Vagina (tissue), 2 donors: ENCODE results near the gene ACSL6. TPM values are rescaled to one million over a fixed set of nuclear protein-coding genes. Genes with fewer than 3 reads are reported as not detected.

Source experiments
- DNase-seq, 2 donors: peaks; one replicate each; pipeline ENCODE4 v3.0.0-alpha.2; 2017; ENCODE audit errors: extremely low spot score in 2 of 2
- H3K27ac ChIP-seq: fragments of 200-600 bp; sonication (generic); one replicate; pipeline ENCODE4 v1.5.1; 2019
- H3K27me3 ChIP-seq: fragments of 200-600 bp; sonication (generic); one replicate; pipeline ENCODE4 v1.5.1; 2019
- H3K36me3 ChIP-seq, 2 donors: fragments of 200-600 bp; sonication (generic); one replicate each; pipeline ENCODE4 v1.5.1; 2017 to 2019
- H3K4me1 ChIP-seq: fragments of 200-600 bp; sonication (generic); one replicate; pipeline ENCODE4 v1.5.1; 2019
- H3K4me3 ChIP-seq, 2 donors: fragments of 200-600 bp; sonication (generic); 1 replicate in 1 of 2; 2 replicates in 1 of 2; pipeline ENCODE4 v1.5.1; 2016 to 2019
- H3K9me3 ChIP-seq: fragments of 200-600 bp; sonication (generic); one replicate; pipeline ENCODE4 v1.5.1; 2019
- POLR2A ChIP-seq, 2 donors: fragments of 450-650 bp; IDR thresholded peaks; one replicate each; pipeline ENCODE4 v1.6.1; 2017; ENCODE audit warnings: antibody characterized with exemption in 2 of 2, mild to moderate bottlenecking in 2 of 2, moderate library complexity in 2 of 2
- POLR2AphosphoS5 ChIP-seq, 2 donors: sonication (generic); formaldehyde crosslinking; IDR thresholded peaks; one replicate each; pipeline ENCODE4 v1.9.0; 2017; ENCODE audit warnings: antibody characterized with exemption in 2 of 2, mild to moderate bottlenecking in 2 of 2, low read depth in 1 of 2; ENCODE audit not compliant: insufficient read depth in 1 of 2
- intact Hi-C: fragments of 100-400 bp; cut with DNase I; formaldehyde crosslinking; loops from one replicate; pipeline ENCODE4 v1.15.1; 2023
- total RNA-seq: library from RNA; depleted of rRNA; stranded (reverse); fragments of >200 nt; gene quantifications from one replicate; pipeline ENCODE4 v1.2.3, GENCODE V29; 2016
- TF ChIP-seq, protein P1 (sequence below), 3 experiments: fragments of 450-650 bp in 2 of 3; fragments of 200-600 bp in 1 of 3; sonication (generic) in 1 of 3; IDR thresholded peaks; one replicate each; pipeline ENCODE4 v1.5.1; 2017 to 2019; ENCODE audit warnings: antibody characterized with exemption in 3 of 3, mild to moderate bottlenecking in 2 of 3, moderate library complexity in 2 of 3

The ACSL6 gene
- total RNA-seq, 1 donor from 2014 or later: 0.49 TPM

- no peaks in the 10 kb centered on the region for H3K36me3 ChIP-seq
- DNase-seq: no peak
- H3K4me3 ChIP-seq: no peak overlapping the region
- H3K27me3 ChIP-seq: no peaks in the 10 kb centered on the region
- TF ChIP-seq, protein P1, sequence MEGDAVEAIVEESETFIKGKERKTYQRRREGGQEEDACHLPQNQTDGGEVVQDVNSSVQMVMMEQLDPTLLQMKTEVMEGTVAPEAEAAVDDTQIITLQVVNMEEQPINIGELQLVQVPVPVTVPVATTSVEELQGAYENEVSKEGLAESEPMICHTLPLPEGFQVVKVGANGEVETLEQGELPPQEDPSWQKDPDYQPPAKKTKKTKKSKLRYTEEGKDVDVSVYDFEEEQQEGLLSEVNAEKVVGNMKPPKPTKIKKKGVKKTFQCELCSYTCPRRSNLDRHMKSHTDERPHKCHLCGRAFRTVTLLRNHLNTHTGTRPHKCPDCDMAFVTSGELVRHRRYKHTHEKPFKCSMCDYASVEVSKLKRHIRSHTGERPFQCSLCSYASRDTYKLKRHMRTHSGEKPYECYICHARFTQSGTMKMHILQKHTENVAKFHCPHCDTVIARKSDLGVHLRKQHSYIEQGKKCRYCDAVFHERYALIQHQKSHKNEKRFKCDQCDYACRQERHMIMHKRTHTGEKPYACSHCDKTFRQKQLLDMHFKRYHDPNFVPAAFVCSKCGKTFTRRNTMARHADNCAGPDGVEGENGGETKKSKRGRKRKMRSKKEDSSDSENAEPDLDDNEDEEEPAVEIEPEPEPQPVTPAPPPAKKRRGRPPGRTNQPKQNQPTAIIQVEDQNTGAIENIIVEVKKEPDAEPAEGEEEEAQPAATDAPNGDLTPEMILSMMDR (IDR thresholded peaks at IDR 0.05): no peak
- TF ChIP-seq POLR2A (IDR thresholded peaks at IDR 0.05) (no peak), POLR2AphosphoS5 (IDR thresholded peaks at IDR 0.05; ENCODE audit: insufficient read depth in 1 of 2, low read depth in 1 of 2) (no peak)
- no peak overlapping the region for H3K27ac ChIP-seq
- intact Hi-C loops: no loop called here
- no peaks in the 10 kb centered on the region for H3K4me1 ChIP-seq
- H3K9me3 ChIP-seq: no peaks in the 10 kb centered on the region
These were observed 30.8 kb downstream of the ACSL6 start for GRCh38 chr5:131980696-131981095.

DNA sequence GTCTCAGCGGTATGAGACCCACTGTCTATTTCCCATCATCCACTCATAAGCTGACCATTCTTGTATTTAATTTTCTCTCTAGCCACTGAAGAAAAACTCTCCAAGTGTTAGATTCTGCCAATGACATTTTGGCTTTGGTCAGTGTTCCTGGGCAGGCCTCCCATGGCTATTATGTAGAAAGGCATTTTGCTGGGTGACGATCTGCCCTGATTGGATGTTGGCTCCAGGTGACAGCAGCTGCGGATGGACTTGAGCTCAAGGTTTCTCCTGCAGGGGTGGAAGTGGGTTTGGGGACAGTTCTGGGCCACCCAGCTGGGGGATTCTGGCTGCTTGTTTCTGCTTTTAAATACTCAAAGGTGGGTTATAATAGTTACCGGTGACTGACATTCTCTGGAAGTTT lies 31.6 kb downstream of the ACSL6 start:
- no peaks in the 10 kb centered on the region for H3K27me3 ChIP-seq
- H3K36me3 ChIP-seq: no peaks in the 10 kb centered on the region
- no peak overlapping the region for H3K27ac ChIP-seq
- TF ChIP-seq, protein P1 (IDR thresholded peaks at IDR 0.05): no peak
- no peak for TF ChIP-seq POLR2AphosphoS5 (IDR thresholded peaks at IDR 0.05; ENCODE audit: insufficient read depth in 1 of 2, low read depth in 1 of 2)
- no peak for TF ChIP-seq POLR2A (IDR thresholded peaks at IDR 0.05)
- H3K4me3 ChIP-seq: no peak overlapping the region
- no peaks in the 10 kb centered on the region for H3K4me1 ChIP-seq
- DNase-seq: no peak
- H3K9me3 ChIP-seq: no peaks in the 10 kb centered on the region
- intact Hi-C loops: no loop called here

- TF ChIP-seq POLR2A (IDR thresholded peaks at IDR 0.05) (no peak), POLR2AphosphoS5 (IDR thresholded peaks at IDR 0.05; ENCODE audit: insufficient read depth in 1 of 2, low read depth in 1 of 2) (no peak)
- TF ChIP-seq, protein P1 (IDR thresholded peaks at IDR 0.05): no peak
These were observed 34.2 kb downstream of the ACSL6 start for GRCh38 chr5:131977212-131977604.

GRCh38 chr5:131976414-131977211 lies 34.8 kb downstream of the ACSL6 start:
- Histone ChIP-seq H3K36me3 (no peaks in the 10 kb centered on the region), H3K4me3 (no peak overlapping the region), H3K9me3 (no peaks in the 10 kb centered on the region), H3K27me3 (no peaks in the 10 kb centered on the region), H3K4me1 (no peaks in the 10 kb centered on the region), H3K27ac (no peak overlapping the region)
- TF ChIP-seq POLR2AphosphoS5 (IDR thresholded peaks at IDR 0.05; ENCODE audit: insufficient read depth in 1 of 2, low read depth in 1 of 2) (no peak), POLR2A (IDR thresholded peaks at IDR 0.05) (no peak)
- TF ChIP-seq, protein P1 (IDR thresholded peaks at IDR 0.05): no peak
- DNase-seq: peak in 1 of 2 donors; percentile 81
- intact Hi-C loops: no loop called here

More at GRCh38 chr5:131977212-131977604, 34.2 kb downstream of the ACSL6 start:
- H3K36me3 ChIP-seq: no peaks in the 10 kb centered on the region
- DNase-seq: peak in 1 of 2 donors; percentile 81
- H3K27ac ChIP-seq: no peak overlapping the region
- no peaks in the 10 kb centered on the region for H3K27me3 ChIP-seq
- H3K4me1 ChIP-seq: no peaks in the 10 kb centered on the region
- intact Hi-C loops: no loop called here
- H3K9me3 ChIP-seq: no peaks in the 10 kb centered on the region
- H3K4me3 ChIP-seq: no peak overlapping the region
